Heart left ventricle (tissue), 13 donors: Measurements from ENCODE around the gene ZBTB12.
"Not testable (repeated sequence)": the region's sequence is repeated elsewhere in the genome, so short reads cannot be mapped to it uniquely, and the experiment has no call there.

Source experiments
- CTCF ChIP-seq, 12 donors: fragments of 200-600 bp; sonication (generic) in 4 of 12; IDR thresholded peaks; one replicate each; pipeline versions ENCODE4 v1.5.0 to v1.8.0; 2018 to 2022; ENCODE audit warnings: antibody characterized with exemption in 12 of 12, mild to moderate bottlenecking in 5 of 12
- POLR2A ChIP-seq, 2 donors: fragments of 450-650 bp; IDR thresholded peaks; one replicate each; pipeline ENCODE4 v1.6.1; 2017; ENCODE audit warnings: antibody characterized with exemption in 2 of 2, mild to moderate bottlenecking in 2 of 2, moderate library complexity in 2 of 2
- donor health status: ischemic (EF 13 %, LVEDD 7.1; RV severe dilation, severe dysfunction).
- donor health status: DM: no; HTN: yes; CAD: no.
- donor health status: DM: no; HTN: no; CAD: no.
- donor health status: ischemic (EF 25% LVEDD 6.9; RV normal size, moderate dysfunction).
- donor health status: ischemic (EF 25% LVEDD 5.7; RV mildly dilated, moderate dysfunction).
- donor health status: ischemic (EF 35%, LVEDD 5.7; RV mildly dilated, moderate dysfunction).
- donor health status: nonischemic (EF 11% LVEDD 7.7; RV severe dilation, severe dysfunction).
- donor health status: DM: yes; HTN: yes; CAD: no.
- donor health status: PGD.
- donor health status: ischemic (EF 29% LVEDD 5.4; RV normal size, mild dysfunction).
- donor health status: nonischemic (EF 23%, LVEDD 6.1; RV moderate dilation, normal function).

GRCh38 chr6:31932137-31932536 lies 30.3 kb upstream of the ZBTB12 start:
- TF ChIP-seq CTCF, POLR2A (IDR thresholded peaks at IDR 0.05): not testable (repeated sequence)
